Ascending aorta (tissue), 2 donors: ENCODE measurements around the gene SGPL1. TPM values are rescaled to one million over a fixed set of nuclear protein-coding genes. Genes with fewer than 3 reads are reported as not detected.
"Not testable (repeated sequence)": the region's sequence is repeated elsewhere in the genome, so short reads cannot be mapped to it uniquely, and the experiment has no call there.

Experiments used
- DNase-seq, 2 donors: peaks; one replicate each; pipeline ENCODE4 v3.0.0-alpha.2; 2019; ENCODE audit warnings: low spot score in 2 of 2
- H3K27ac ChIP-seq, 2 donors: fragments of 200-600 bp; sonication (generic); one replicate each; pipeline ENCODE4 v1.5.1; 2016 to 2017; ENCODE audit warnings: mild to moderate bottlenecking in 1 of 2
- H3K27me3 ChIP-seq: fragments of 200-600 bp; sonication (generic); one replicate; pipeline ENCODE4 v1.5.1; 2017
- H3K36me3 ChIP-seq, 2 donors: fragments of 200-600 bp; sonication (generic); one replicate each; pipeline ENCODE4 v1.5.1; 2016
- H3K4me1 ChIP-seq, 2 donors: fragments of 200-600 bp; sonication (generic); one replicate each; pipeline ENCODE4 v1.5.1; 2016 to 2017; ENCODE audit warnings: mild to moderate bottlenecking in 1 of 2
- H3K4me3 ChIP-seq, 2 donors: fragments of 200-600 bp; sonication (generic); one replicate each; pipeline ENCODE4 v1.5.1; 2016 to 2017; ENCODE audit warnings: mild to moderate bottlenecking in 1 of 2
- H3K9me3 ChIP-seq, 2 donors: fragments of 200-600 bp; sonication (generic); one replicate each; pipeline ENCODE4 v1.5.1; 2016
- intact Hi-C: fragments of 100-400 bp; cut with DNase I; formaldehyde crosslinking; loops from one replicate; pipeline ENCODE4 v1.15.1; 2023
- total RNA-seq: library from RNA; depleted of rRNA; stranded (reverse); fragments of >200 nt; gene quantifications from one replicate; pipeline ENCODE4 v1.1.0, GENCODE V29; 2016
- TF ChIP-seq, protein P1 (sequence below), 3 experiments: fragments of 200-600 bp in 2 of 3; fragments of 450-650 bp in 1 of 3; sonication (generic) in 2 of 3; IDR thresholded peaks; one replicate each; pipeline ENCODE4 v1.5.1; 2016 to 2019; ENCODE audit warnings: antibody characterized with exemption in 3 of 3, mild to moderate bottlenecking in 1 of 3, moderate library complexity in 1 of 3

Gene SGPL1
- total RNA-seq, 1 donor from 2014 or later = 6.2 TPM

- peaks cover 44 to 60% of the 10 kb centered on the region in 2 donors for H3K36me3 ChIP-seq
- no peaks in the 10 kb centered on the region for H3K27me3 ChIP-seq
- H3K27ac ChIP-seq = no peak overlapping the region
- intact Hi-C loops = no loop called here
- DNase-seq = no peak
- H3K4me1 ChIP-seq = peaks cover 0 to 7% of the 10 kb centered on the region in 2 donors
- TF ChIP-seq, protein P1, sequence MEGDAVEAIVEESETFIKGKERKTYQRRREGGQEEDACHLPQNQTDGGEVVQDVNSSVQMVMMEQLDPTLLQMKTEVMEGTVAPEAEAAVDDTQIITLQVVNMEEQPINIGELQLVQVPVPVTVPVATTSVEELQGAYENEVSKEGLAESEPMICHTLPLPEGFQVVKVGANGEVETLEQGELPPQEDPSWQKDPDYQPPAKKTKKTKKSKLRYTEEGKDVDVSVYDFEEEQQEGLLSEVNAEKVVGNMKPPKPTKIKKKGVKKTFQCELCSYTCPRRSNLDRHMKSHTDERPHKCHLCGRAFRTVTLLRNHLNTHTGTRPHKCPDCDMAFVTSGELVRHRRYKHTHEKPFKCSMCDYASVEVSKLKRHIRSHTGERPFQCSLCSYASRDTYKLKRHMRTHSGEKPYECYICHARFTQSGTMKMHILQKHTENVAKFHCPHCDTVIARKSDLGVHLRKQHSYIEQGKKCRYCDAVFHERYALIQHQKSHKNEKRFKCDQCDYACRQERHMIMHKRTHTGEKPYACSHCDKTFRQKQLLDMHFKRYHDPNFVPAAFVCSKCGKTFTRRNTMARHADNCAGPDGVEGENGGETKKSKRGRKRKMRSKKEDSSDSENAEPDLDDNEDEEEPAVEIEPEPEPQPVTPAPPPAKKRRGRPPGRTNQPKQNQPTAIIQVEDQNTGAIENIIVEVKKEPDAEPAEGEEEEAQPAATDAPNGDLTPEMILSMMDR (IDR thresholded peaks at IDR 0.05) = no peak
- no peak overlapping the region for H3K4me3 ChIP-seq
- H3K9me3 ChIP-seq = no peaks in the 10 kb centered on the region
These were observed 37.7 kb downstream of the SGPL1 start for GRCh38 chr10:70853457-70853856.

DNA sequence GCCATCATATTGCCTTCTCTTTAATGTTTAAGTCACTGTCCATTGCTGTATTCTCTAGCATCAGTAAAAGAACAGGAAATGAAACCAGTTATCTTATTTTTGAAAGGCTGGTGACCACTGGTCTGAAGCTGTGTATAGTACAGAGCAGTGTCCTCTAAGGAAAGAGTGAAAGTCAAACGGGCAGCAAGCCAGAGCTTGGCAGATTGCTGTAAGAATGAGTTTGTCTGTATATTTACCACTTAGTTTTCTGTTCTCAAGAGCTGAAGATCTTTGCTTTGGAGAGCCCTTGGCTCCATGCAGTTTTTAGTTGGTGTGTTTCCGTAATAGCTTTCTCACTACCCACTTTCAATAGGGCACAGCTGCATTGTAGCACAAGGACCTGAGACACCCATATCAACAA, 40.7 kb downstream of the SGPL1 start:
- Histone ChIP-seq H3K9me3 (no peaks in the 10 kb centered on the region), H3K36me3 (peaks cover 58 to 82% of the 10 kb centered on the region in 2 donors), H3K27me3 (no peaks in the 10 kb centered on the region), H3K4me1 (no peaks in the 10 kb centered on the region), H3K4me3 (no peak overlapping the region), H3K27ac (no peak overlapping the region)
- TF ChIP-seq, protein P1 (IDR thresholded peaks at IDR 0.05) = no peak
- intact Hi-C loops = no loop called here
- no peak for DNase-seq

- H3K27ac ChIP-seq = no peak overlapping the region
- TF ChIP-seq, protein P1 (IDR thresholded peaks at IDR 0.05) = no peak
- H3K4me3 ChIP-seq = no peak overlapping the region
- no peaks in the 10 kb centered on the region for H3K4me1 ChIP-seq
- no peaks in the 10 kb centered on the region for H3K27me3 ChIP-seq
- intact Hi-C loops = no loop called here
- H3K9me3 ChIP-seq = no peaks in the 10 kb centered on the region
- H3K36me3 ChIP-seq = peaks cover 56 to 83% of the 10 kb centered on the region in 2 donors
- DNase-seq = no peak
These were observed 43.0 kb downstream of the SGPL1 start for GRCh38 chr10:70858759-70859158.

DNA sequence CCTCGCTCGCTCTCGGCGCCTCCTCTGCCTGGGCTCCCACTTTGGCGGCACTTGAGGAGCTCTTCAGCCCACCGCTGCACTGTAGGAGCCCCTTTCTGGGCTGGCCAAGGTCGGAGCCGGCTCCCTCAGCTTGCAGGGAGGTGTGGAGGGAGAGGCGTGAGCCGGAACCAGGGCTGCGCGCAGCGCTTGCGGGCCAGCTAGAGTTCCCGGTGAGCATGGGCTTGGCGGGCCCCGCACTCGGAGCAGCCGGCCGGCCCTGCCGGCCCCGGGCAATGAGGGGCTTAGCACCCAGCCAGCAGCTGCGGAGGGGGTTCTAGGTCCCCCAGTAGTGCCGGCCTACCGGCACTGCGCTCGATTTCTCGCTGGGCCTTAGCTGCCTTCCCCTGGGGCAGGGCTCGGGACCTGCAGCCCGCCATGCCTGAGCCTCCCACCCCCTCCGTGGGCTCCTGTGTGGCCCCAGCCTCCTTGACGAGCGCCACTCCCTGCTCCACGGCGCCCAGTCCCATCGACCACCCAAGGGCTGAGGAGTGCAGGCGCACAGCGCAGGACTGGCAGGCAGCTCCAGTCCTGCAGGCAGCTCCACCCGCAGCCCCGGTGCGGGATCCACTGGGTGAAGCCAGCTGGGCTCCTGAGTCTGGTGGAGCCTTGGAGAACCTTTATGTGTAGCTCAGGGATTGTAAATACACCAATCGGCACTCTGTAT, 45.9 kb downstream of the SGPL1 start:
- H3K4me1 ChIP-seq, H3K27ac ChIP-seq, intact Hi-C loops, DNase-seq, H3K9me3 ChIP-seq, H3K27me3 ChIP-seq, H3K4me3 ChIP-seq: not testable (repeated sequence)
- H3K36me3 ChIP-seq = peaks cover 50 to 59% of the 10 kb centered on the region in 2 donors

GRCh38 chr10:70863470-70864160, 47.9 kb downstream of the SGPL1 start:
- TF ChIP-seq, protein P1 (IDR thresholded peaks at IDR 0.05) = no peak
- H3K9me3 ChIP-seq = no peaks in the 10 kb centered on the region

DNA sequence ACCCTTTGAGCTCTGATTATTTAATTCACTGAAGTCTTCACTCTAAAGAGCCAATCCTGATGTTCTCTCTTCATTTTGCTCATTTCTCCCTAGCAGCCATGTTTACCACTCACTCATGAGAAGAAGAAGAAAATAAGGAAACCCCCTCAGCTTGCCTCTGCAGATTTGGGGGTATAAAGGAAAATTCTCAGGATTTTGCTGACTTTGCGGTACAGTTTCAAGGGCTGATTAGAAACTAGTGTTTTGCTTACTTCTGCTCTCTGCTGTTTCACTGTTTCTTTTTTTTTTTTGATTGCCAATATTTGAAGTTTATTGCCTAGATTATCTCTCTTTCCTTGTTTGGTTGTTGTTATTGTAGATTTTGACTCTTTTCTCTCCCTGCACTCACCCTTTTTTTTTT, 49.2 kb downstream of the SGPL1 start:
- Histone ChIP-seq H3K27ac (no peak overlapping the region), H3K4me3 (no peak overlapping the region), H3K4me1 (no peaks in the 10 kb centered on the region), H3K27me3 (no peaks in the 10 kb centered on the region), H3K36me3 (peaks cover 34 to 40% of the 10 kb centered on the region in 2 donors), H3K9me3 (no peaks in the 10 kb centered on the region)
- TF ChIP-seq, protein P1 (IDR thresholded peaks at IDR 0.05) = no peak
- no peak for DNase-seq
- intact Hi-C loops = no loop called here

More at GRCh38 chr10:70863470-70864160, 47.9 kb downstream of the SGPL1 start:
- Histone ChIP-seq H3K27me3 (no peaks in the 10 kb centered on the region), H3K4me3 (no peak overlapping the region), H3K36me3 (peaks cover 32 to 41% of the 10 kb centered on the region in 2 donors), H3K27ac (no peak overlapping the region), H3K4me1 (no peaks in the 10 kb centered on the region)
- DNase-seq = no peak
- intact Hi-C loops = no loop called here
